Ascending aorta (tissue), 2 donors: ENCODE measurements around the gene PPP1CA. TPM values are rescaled to one million over a fixed set of nuclear protein-coding genes. Genes with fewer than 3 reads are reported as not detected.

Source experiments
- DNase-seq, 2 donors: peaks; one replicate each; pipeline ENCODE4 v3.0.0-alpha.2; 2019; ENCODE audit warnings: low spot score in 2 of 2
- H3K27ac ChIP-seq, 2 donors: fragments of 200-600 bp; sonication (generic); one replicate each; pipeline ENCODE4 v1.5.1; 2016 to 2017; ENCODE audit warnings: mild to moderate bottlenecking in 1 of 2
- H3K27me3 ChIP-seq: fragments of 200-600 bp; sonication (generic); one replicate; pipeline ENCODE4 v1.5.1; 2017
- H3K36me3 ChIP-seq, 2 donors: fragments of 200-600 bp; sonication (generic); one replicate each; pipeline ENCODE4 v1.5.1; 2016
- H3K4me1 ChIP-seq, 2 donors: fragments of 200-600 bp; sonication (generic); one replicate each; pipeline ENCODE4 v1.5.1; 2016 to 2017; ENCODE audit warnings: mild to moderate bottlenecking in 1 of 2
- H3K4me3 ChIP-seq, 2 donors: fragments of 200-600 bp; sonication (generic); one replicate each; pipeline ENCODE4 v1.5.1; 2016 to 2017; ENCODE audit warnings: mild to moderate bottlenecking in 1 of 2
- H3K9me3 ChIP-seq, 2 donors: fragments of 200-600 bp; sonication (generic); one replicate each; pipeline ENCODE4 v1.5.1; 2016
- CTCF ChIP-seq, 3 experiments: fragments of 200-600 bp in 2 of 3; fragments of 450-650 bp in 1 of 3; sonication (generic) in 2 of 3; IDR thresholded peaks; one replicate each; pipeline ENCODE4 v1.5.1; 2016 to 2019; ENCODE audit warnings: antibody characterized with exemption in 3 of 3, mild to moderate bottlenecking in 1 of 3, moderate library complexity in 1 of 3
- intact Hi-C: fragments of 100-400 bp; cut with DNase I; formaldehyde crosslinking; loops from one replicate; pipeline ENCODE4 v1.15.1; 2023
- total RNA-seq: library from RNA; depleted of rRNA; stranded (reverse); fragments of >200 nt; gene quantifications from one replicate; pipeline ENCODE4 v1.1.0, GENCODE V29; 2016

Gene PPP1CA
- total RNA-seq, 1 donor from 2014 or later = 113 TPM

- no peak for TF ChIP-seq CTCF (IDR thresholded peaks at IDR 0.05)
- no peak overlapping the region for H3K27ac ChIP-seq
- H3K27me3 ChIP-seq = no peaks in the 10 kb centered on the region
- no peak for DNase-seq
- intact Hi-C loops = no loop called here
- H3K9me3 ChIP-seq = no peaks in the 10 kb centered on the region
- peaks cover 8 to 13% of the 10 kb centered on the region in 2 donors for H3K4me1 ChIP-seq
- peaks cover 13 to 14% of the 10 kb centered on the region in 2 donors for H3K36me3 ChIP-seq
- H3K4me3 ChIP-seq = no peak overlapping the region
Measured at GRCh38 chr11:67445515-67445914, 43.9 kb upstream of the PPP1CA start.

DNA sequence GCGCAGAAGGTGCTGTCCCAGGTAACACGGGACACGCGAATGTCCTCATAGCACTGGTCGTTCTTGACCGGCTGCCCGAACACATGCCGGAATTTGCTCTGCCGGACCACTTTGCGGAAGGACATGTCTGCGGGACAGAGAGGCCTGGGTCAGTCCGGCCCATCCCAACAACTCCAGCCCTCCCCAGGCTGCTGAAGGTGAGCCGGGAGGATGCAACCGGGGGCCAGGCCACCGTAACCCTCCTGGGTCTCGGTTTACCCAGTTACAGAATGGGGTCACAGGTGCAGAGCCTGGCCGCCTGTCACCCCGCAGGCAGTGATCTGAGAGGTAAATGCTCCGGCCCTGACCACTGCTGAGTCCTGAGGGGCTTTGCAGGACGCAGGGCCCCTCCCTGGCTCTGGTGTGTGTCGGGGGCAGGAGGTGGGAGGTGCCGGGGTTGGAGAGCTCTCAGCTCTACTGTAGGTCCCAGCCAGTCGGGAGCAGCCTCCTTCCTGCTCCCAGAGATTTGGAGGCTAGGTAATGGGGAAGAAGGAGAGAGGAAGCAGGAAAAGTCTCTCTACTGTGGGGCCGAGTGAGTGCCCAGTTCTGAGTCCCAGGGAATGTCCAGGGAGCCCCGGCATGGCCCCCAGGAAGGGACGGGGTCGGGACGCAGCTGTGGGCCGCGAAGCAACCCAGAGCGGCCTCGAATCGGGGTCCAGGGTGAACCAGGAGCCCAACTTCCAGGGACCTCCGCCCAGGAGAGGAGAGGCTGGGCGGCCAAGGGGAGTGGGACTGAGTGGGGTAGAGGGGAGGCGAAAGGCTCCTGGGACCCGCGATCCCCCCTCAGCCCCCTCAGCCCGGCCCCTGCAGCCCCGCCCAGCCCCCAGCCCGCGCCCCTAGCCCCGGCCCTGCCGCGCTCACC is 41.1 kb upstream of the PPP1CA start:
- intact Hi-C loops = loop anchor here (1.0 kb wide), 3 partner anchors 14 to 41 kb away; partner anchors contain the start of genes PPP1CA, RPS6KB2 and TMEM134

DNA sequence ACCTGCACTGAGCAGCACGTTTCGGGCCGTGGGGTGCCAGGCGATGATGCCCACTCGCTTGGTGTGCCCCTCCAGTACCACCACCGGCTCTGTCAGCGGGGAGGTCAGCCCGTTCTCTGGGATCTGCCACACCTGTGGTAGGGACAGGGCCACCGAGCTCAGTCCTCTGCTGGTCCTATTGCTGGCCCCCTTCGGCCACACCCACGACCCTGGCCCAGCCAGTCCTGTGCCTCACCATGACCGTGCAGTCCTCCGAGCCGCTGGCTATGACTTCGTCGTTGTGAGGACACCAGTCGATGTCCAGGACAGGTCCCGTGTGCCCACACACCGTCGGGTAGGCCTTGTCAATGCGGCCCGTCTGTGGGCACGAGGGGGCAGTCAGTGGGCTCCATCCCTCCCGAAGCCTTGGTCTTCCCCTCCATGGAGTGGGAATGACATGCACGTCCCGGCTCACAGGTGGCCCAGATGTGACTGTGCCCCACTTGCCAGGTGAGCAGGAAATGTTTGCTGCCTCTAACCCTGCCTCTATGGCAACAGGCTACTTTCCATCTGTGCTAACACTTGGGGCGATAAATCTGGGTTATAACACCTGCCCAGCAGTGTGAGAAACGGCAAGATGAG is 40.2 kb upstream of the PPP1CA start:
- intact Hi-C loops = no loop called here
- H3K27me3 ChIP-seq = no peaks in the 10 kb centered on the region
- peaks cover 8 to 13% of the 10 kb centered on the region in 2 donors for H3K4me1 ChIP-seq
- no peak for DNase-seq
- H3K9me3 ChIP-seq = no peaks in the 10 kb centered on the region
- H3K36me3 ChIP-seq = peaks cover 14 to 23% of the 10 kb centered on the region in 2 donors
- H3K27ac ChIP-seq = peak overlapping the region; percentile 12 to 98
- no peak for TF ChIP-seq CTCF (IDR thresholded peaks at IDR 0.05)
- H3K4me3 ChIP-seq = peak overlapping the region in 1 of 2 donors; percentile 99

More for the DNA sequence above, 41.1 kb upstream of the PPP1CA start:
- Histone ChIP-seq H3K4me3 (peak overlapping the region; percentile 89 to 99), H3K9me3 (no peaks in the 10 kb centered on the region), H3K27ac (peak overlapping the region; percentile 94 to 98), H3K4me1 (peaks cover 8 to 13% of the 10 kb centered on the region in 2 donors), H3K36me3 (peaks cover 14 to 19% of the 10 kb centered on the region in 2 donors), H3K27me3 (no peaks in the 10 kb centered on the region)
- no peak for DNase-seq
- TF ChIP-seq CTCF (IDR thresholded peaks at IDR 0.05) = no peak

DNA sequence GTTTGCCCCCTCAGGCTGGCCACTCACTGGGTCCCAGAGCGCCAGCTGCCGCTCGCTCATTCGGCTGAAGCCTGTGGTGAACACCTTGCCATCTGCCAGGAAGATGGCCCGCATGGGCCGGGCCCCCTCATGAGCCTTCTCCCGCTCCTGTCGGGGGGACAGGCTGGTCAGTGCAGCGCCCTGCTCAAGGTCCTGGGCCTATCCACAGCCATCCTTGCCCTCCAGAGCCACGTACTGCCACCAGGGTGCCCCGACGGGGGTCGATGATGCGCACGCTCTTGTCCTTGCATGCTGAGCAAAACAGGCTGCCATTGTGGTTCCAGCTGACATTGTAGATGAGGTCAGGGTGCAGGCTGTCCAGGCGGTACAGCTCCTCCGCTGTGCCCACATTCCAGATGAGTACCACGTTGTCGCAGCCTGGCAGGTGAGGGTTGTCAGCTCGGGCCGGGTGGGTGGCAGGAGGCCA is 39.5 kb upstream of the PPP1CA start:
- intact Hi-C loops = no loop called here
- no peaks in the 10 kb centered on the region for H3K9me3 ChIP-seq
- no peak for DNase-seq
- H3K4me3 ChIP-seq = no peak overlapping the region
- peaks cover 8 to 13% of the 10 kb centered on the region in 2 donors for H3K4me1 ChIP-seq
- H3K27ac ChIP-seq = peak overlapping the region in 1 of 2 donors; percentile 98
- TF ChIP-seq CTCF (IDR thresholded peaks at IDR 0.05) = no peak
- peaks cover 15 to 23% of the 10 kb centered on the region in 2 donors for H3K36me3 ChIP-seq
- H3K27me3 ChIP-seq = no peaks in the 10 kb centered on the region

DNA sequence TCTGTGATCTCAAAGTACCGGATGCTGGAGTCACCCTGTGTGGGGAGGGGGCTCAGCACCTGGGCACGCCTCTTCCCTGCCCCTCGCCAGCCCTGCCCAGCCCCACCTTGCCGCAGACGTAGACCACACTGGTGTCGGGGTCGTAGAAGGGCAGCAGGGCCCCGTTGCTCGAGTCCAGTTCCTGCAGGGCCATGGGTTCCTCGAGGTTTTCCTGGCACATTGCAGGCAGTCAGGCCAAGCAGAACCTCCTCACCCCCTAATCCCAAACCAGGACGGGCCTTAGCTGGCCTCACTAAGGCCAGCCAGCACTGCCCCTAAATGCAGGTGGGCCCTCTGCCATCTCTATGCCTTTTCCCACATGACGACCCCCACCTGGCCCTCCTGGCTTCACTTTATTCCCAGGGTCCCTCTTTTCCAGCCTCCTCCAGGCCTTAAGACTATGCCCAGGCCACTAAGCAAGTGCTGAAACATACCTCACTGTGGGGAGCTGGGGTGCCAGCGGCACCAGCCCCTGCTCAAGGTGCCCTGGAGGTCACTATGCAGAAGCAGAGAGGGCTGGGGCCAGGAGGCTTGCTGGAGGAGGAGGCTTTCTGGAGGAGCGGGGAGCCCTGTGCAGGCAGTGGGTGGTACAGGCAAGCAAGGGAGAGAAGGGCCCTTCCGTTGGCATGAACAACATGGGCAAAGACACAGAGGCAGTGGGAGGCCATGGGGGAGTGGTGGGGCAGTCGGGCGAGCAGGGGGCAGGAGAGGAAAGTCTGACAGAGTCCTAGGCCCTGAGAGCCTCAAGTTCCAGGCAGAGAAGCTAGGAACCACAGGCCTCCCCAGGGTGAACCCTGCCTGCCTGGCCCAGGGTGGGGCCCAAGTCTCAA is 38.8 kb upstream of the PPP1CA start:
- TF ChIP-seq CTCF (IDR thresholded peaks at IDR 0.05) = no peak
- intact Hi-C loops = no loop called here
- DNase-seq = no peak
- no peak overlapping the region for H3K4me3 ChIP-seq
- H3K4me1 ChIP-seq = peaks cover 8 to 13% of the 10 kb centered on the region in 2 donors
- H3K27me3 ChIP-seq = no peaks in the 10 kb centered on the region
- H3K9me3 ChIP-seq = no peaks in the 10 kb centered on the region
- peaks cover 22 to 29% of the 10 kb centered on the region in 2 donors for H3K36me3 ChIP-seq
- H3K27ac ChIP-seq = peak overlapping the region in 1 of 2 donors; percentile 52
